Measurements from ENCODE around the gene KMT2E. TPM values are rescaled to one million over a fixed set of nuclear protein-coding genes. Genes with fewer than 3 reads are reported as not detected.

KMT2E gene
- total RNA-seq, 2 experiments from 2014 or later = 110 to 127 TPM

GRCh38 chr7:105139381-105139780, 125.4 kb downstream of the KMT2E start:
- CTCF ChIA-PET = interaction anchor here (1.0 kb wide), 1 partner anchor 11 kb away, joined by 3 read pairs; no protein-coding TSS in a partner anchor
- ATAC-seq (no peak), DNase-seq (no peak)
- Mint-ChIP-seq H3K27ac (no peak overlapping the region), H3K4me1 (peaks cover 4% of the 10 kb centered on the region), H3K36me3 (peaks cover 16% of the 10 kb centered on the region), H3K4me3 (no peak overlapping the region), H3K27me3 (no peaks in the 10 kb centered on the region), H3K9me3 (ENCODE audit: low read depth) (no peaks in the 10 kb centered on the region)

DNA sequence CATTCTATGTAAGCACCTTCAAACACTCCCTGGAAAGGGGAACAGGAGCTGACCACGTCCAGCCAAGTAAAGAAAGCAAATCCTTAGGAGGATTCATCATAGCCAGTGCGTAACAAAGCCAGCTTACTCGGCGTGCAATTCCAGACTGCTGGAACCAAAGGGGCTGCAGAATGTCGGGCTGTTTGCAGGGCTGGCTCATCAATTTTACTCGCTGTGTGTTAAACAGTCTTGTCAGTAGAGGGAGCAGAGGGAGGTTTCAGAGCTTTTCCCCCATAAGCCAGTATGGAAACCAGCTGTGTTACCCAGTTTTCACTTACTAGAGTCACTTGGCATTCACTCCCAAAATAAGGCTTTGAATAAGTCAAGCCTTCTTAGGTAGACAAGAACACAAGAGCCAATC, 127.1 kb downstream of the KMT2E start:
- peaks cover 14% of the 10 kb centered on the region for H3K36me3 Mint-ChIP-seq
- CTCF ChIA-PET = interaction anchor here (0.7 to 1.6 kb wide), 2 partner anchors 10 to 12 kb away, joined by 3 to 5 read pairs; no protein-coding TSS in a partner anchor
- H3K27ac Mint-ChIP-seq = no peak overlapping the region
- DNase-seq = no peak
- no peaks in the 10 kb centered on the region for H3K9me3 Mint-ChIP-seq (ENCODE audit: low read depth)
- no peak for ATAC-seq
- H3K4me1 Mint-ChIP-seq = peaks cover 4% of the 10 kb centered on the region
- no peak overlapping the region for H3K4me3 Mint-ChIP-seq
- no peaks in the 10 kb centered on the region for H3K27me3 Mint-ChIP-seq

- no peaks in the 10 kb centered on the region for H3K9me3 Mint-ChIP-seq (ENCODE audit: low read depth)
- H3K4me1 Mint-ChIP-seq = peaks cover 11% of the 10 kb centered on the region
- H3K27me3 Mint-ChIP-seq = no peaks in the 10 kb centered on the region
- CTCF ChIA-PET = interaction anchor here (0.5 to 1.2 kb wide), 2 partner anchors 10 to 198 kb away, joined by 3 read pairs; no protein-coding TSS in a partner anchor
- no peak for DNase-seq
- no peak for ATAC-seq
- H3K27ac Mint-ChIP-seq = no peak overlapping the region
- no peaks in the 10 kb centered on the region for H3K36me3 Mint-ChIP-seq
- H3K4me3 Mint-ChIP-seq = no peak overlapping the region
These were observed 135.8 kb downstream of the KMT2E start for GRCh38 chr7:105149827-105150226.

- Mint-ChIP-seq H3K27ac (no peak overlapping the region), H3K9me3 (ENCODE audit: low read depth) (no peaks in the 10 kb centered on the region), H3K4me1 (peaks cover 11% of the 10 kb centered on the region), H3K36me3 (no peaks in the 10 kb centered on the region), H3K27me3 (no peaks in the 10 kb centered on the region), H3K4me3 (no peak overlapping the region)
- ATAC-seq (no peak), DNase-seq (no peak)
- CTCF ChIA-PET = interaction anchor here (1.1 to 1.5 kb wide), 2 partner anchors 169 to 189 kb away, joined by 3 read pairs; no protein-coding TSS in a partner anchor
These were observed 137.1 kb downstream of the KMT2E start for GRCh38 chr7:105151152-105151551.

DNA sequence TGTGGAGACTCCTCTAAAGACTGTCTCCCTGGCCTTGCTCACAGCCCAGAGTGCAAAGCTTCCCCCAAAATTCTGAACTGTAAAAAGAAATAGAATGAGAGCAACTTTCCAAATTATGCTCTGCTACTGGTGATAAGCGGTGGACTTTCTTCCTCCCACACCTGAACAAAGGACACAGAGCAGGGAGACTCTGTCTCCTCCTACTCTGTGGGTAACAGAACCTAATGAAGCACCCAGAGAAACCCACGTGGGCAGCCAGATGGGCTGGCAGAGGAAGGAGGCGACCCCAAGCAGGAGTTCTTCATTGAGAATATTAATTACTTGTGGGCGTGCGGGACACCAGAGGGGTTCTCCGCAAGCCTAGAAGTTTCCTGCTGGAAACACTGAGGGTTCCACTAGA, 139.5 kb downstream of the KMT2E start:
- H3K27me3 Mint-ChIP-seq = no peaks in the 10 kb centered on the region
- no peaks in the 10 kb centered on the region for H3K9me3 Mint-ChIP-seq (ENCODE audit: low read depth)
- H3K4me1 Mint-ChIP-seq = peaks cover 11% of the 10 kb centered on the region
- no peak overlapping the region for H3K4me3 Mint-ChIP-seq
- H3K27ac Mint-ChIP-seq = no peak overlapping the region
- no peak for DNase-seq
- CTCF ChIA-PET = interaction anchor here (0.6 to 1.0 kb wide), 4 partner anchors 12 to 356 kb away, joined by 3 to 4 read pairs (median 4); no protein-coding TSS in a partner anchor
- ATAC-seq = no peak
- H3K36me3 Mint-ChIP-seq = peaks cover 5% of the 10 kb centered on the region

GRCh38 chr7:105154084-105154483, 140.1 kb downstream of the KMT2E start:
- no peaks in the 10 kb centered on the region for H3K27me3 Mint-ChIP-seq
- peaks cover 11% of the 10 kb centered on the region for H3K4me1 Mint-ChIP-seq
- H3K4me3 Mint-ChIP-seq = no peak overlapping the region
- DNase-seq (no peak), ATAC-seq (no peak)
- no peak overlapping the region for H3K27ac Mint-ChIP-seq
- H3K36me3 Mint-ChIP-seq = peaks cover 5% of the 10 kb centered on the region
- CTCF ChIA-PET = no interaction called here
- no peaks in the 10 kb centered on the region for H3K9me3 Mint-ChIP-seq (ENCODE audit: low read depth)

DNA sequence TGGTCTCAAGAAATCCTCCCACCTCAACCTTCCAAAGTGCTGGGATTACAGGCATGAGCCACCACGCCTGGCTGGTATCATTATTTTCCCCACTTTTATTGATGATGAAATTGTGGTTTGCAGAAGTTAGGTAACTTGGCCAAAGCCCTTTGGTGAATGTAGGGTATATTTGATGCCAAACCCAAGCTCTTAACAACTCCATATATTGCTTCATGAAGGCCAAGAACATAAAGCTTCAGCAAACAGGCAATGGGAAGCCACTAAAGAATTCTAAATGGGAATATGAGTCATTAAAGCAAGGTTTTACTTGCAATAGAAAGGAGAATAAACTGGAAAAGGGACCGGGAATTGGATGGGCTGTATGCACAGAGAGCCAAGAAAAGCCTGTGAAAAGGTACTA, 142.7 kb downstream of the KMT2E start:
- ATAC-seq = no peak
- no peaks in the 10 kb centered on the region for H3K27me3 Mint-ChIP-seq
- H3K4me1 Mint-ChIP-seq = no peaks in the 10 kb centered on the region
- no peaks in the 10 kb centered on the region for H3K9me3 Mint-ChIP-seq (ENCODE audit: low read depth)
- no peak overlapping the region for H3K27ac Mint-ChIP-seq
- CTCF ChIA-PET = interaction anchor here (1.3 kb wide), 1 partner anchor 274 kb away, joined by 3 read pairs; no protein-coding TSS in a partner anchor
- no peak overlapping the region for H3K4me3 Mint-ChIP-seq
- H3K36me3 Mint-ChIP-seq = peaks cover 6% of the 10 kb centered on the region
- no peak for DNase-seq

- H3K4me3 Mint-ChIP-seq = no peak overlapping the region
- H3K36me3 Mint-ChIP-seq = peaks cover 6% of the 10 kb centered on the region
- H3K9me3 Mint-ChIP-seq (ENCODE audit: low read depth) = no peaks in the 10 kb centered on the region
- H3K4me1 Mint-ChIP-seq = no peaks in the 10 kb centered on the region
- H3K27ac Mint-ChIP-seq = no peak overlapping the region
- no peak for DNase-seq
- H3K27me3 Mint-ChIP-seq = no peaks in the 10 kb centered on the region
- no peak for ATAC-seq
- CTCF ChIA-PET = interaction anchor here (0.9 to 1.3 kb wide), 2 partner anchors 11 to 273 kb away, joined by 3 read pairs; no protein-coding TSS in a partner anchor
These were observed 143.3 kb downstream of the KMT2E start for GRCh38 chr7:105157278-105157677.

DNA sequence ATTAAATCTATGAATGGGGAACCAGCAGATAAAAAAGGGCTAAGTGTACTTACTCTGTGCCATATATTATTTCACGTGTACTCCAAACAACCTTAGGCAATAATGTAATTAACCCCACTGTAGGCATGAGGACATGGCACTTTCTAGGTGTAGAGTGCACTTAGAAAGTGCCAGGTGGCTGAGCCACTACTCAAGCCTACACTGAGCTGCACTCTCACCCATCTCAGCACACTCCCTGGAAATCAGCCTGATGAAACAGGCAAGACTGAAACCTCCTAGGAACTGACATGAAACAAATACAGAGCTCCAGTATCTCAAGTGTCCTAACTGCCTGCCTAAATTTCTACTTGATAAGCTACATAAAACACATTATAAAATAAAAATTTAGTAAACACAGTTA, 147.4 kb downstream of the KMT2E start:
- H3K4me3 Mint-ChIP-seq = no peak overlapping the region
- ATAC-seq = no peak
- no peaks in the 10 kb centered on the region for H3K4me1 Mint-ChIP-seq
- H3K27ac Mint-ChIP-seq = no peak overlapping the region
- peaks cover 28% of the 10 kb centered on the region for H3K36me3 Mint-ChIP-seq
- CTCF ChIA-PET = no interaction called here
- no peaks in the 10 kb centered on the region for H3K9me3 Mint-ChIP-seq (ENCODE audit: low read depth)
- H3K27me3 Mint-ChIP-seq = no peaks in the 10 kb centered on the region
- no peak for DNase-seq
